Parathyroid adenoma (tissue), 2 donors: ENCODE results near the gene DUSP7.

Source experiments
- H2AFZ ChIP-seq: fragments of 300-600 bp; sonication (generic); one replicate; pipeline ENCODE4 v1.7.0; 2017; ENCODE audit warnings: antibody characterized with exemption, mild to moderate bottlenecking
- H3K27ac ChIP-seq: fragments of 300-600 bp; sonication (generic); one replicate; pipeline ENCODE4 v1.7.0; 2017
- H3K27me3 ChIP-seq: fragments of 300-600 bp; sonication (generic); one replicate; pipeline ENCODE4 v1.7.0; 2017; ENCODE audit warnings: low read length; ENCODE audit not compliant: control insufficient read depth, insufficient read depth
- H3K36me3 ChIP-seq: fragments of 300-600 bp; sonication (generic); one replicate; pipeline ENCODE4 v1.7.0; 2017; ENCODE audit warnings: low read length; ENCODE audit not compliant: control insufficient read depth, insufficient read depth
- H3K4me1 ChIP-seq: fragments of 300-600 bp; sonication (generic); one replicate; pipeline ENCODE4 v1.7.0; 2017; ENCODE audit warnings: control low read depth
- H3K4me2 ChIP-seq: fragments of 300-600 bp; sonication (generic); one replicate; pipeline ENCODE4 v1.7.0; 2017; ENCODE audit warnings: low read length
- H3K4me3 ChIP-seq: fragments of 300-600 bp; sonication (generic); one replicate; pipeline ENCODE4 v1.7.0; 2017; ENCODE audit warnings: low read depth, low read length
- H3K79me2 ChIP-seq: fragments of 300-600 bp; sonication (generic); one replicate; pipeline ENCODE4 v1.7.0; 2017; ENCODE audit warnings: control low read depth
- H3K9ac ChIP-seq: fragments of 300-600 bp; sonication (generic); one replicate; pipeline ENCODE4 v1.7.0; 2017; ENCODE audit warnings: mild to moderate bottlenecking
- H3K9me3 ChIP-seq: fragments of 300-600 bp; sonication (generic); one replicate; pipeline ENCODE4 v1.7.0; 2017; ENCODE audit warnings: low read length; ENCODE audit not compliant: control insufficient read depth
- CTCF ChIP-seq: fragments of 300-600 bp; sonication (generic); IDR thresholded peaks from one replicate; pipeline ENCODE4 v1.7.0; 2017; ENCODE audit warnings: antibody characterized with exemption, mild to moderate bottlenecking
- donor health status: primary hyperparathyroidism.

DUSP7 gene

DNA sequence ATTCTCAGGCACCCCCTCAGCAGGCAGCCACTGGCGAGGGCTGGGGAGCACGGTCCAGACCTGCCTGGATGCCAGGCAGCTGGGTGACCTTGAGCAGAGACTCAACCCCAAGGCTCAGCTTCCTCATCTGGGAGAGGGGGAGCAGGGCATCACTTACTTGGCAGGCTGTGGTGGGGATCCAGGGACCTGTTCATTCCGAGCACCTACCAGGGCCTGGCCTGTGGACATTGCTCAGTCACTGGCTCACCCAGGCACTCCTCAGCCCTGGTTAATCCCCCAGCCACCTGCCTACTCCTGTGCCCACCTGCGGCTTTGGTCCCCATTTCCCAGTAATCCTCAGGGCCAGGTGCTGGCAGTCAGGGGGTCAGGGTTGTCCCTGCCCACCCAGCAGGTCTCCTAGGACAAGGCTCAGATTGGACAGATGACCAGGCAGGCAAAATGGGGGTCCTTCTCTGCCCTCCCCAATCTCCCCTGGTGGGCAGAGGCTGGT, 51.4 kb downstream of the DUSP7 start:
- Histone ChIP-seq H3K9ac (no peak overlapping the region), H3K4me2 (no peak overlapping the region), H3K27ac (no peak overlapping the region), H3K4me1 (peaks cover 13% of the 10 kb centered on the region), H3K36me3 (no peaks in the 10 kb centered on the region), H3K4me3 (no peak overlapping the region), H2AFZ (peak overlapping the region; percentile 81), H3K9me3 (no peaks in the 10 kb centered on the region), H3K79me2 (no peaks in the 10 kb centered on the region), H3K27me3 (no peaks in the 10 kb centered on the region)
- TF ChIP-seq CTCF: no peak

GRCh38 chr3:52004163-52004787, 52.1 kb downstream of the DUSP7 start:
- H3K9me3 ChIP-seq: no peaks in the 10 kb centered on the region
- H3K36me3 ChIP-seq: no peaks in the 10 kb centered on the region
- H3K4me2 ChIP-seq: no peak overlapping the region
- no peaks in the 10 kb centered on the region for H3K79me2 ChIP-seq
- H3K4me1 ChIP-seq: peaks cover 13% of the 10 kb centered on the region
- no peak for TF ChIP-seq CTCF
- no peak overlapping the region for H3K9ac ChIP-seq
- no peak overlapping the region for H2AFZ ChIP-seq
- no peak overlapping the region for H3K4me3 ChIP-seq
- no peak overlapping the region for H3K27ac ChIP-seq
- no peaks in the 10 kb centered on the region for H3K27me3 ChIP-seq

DNA sequence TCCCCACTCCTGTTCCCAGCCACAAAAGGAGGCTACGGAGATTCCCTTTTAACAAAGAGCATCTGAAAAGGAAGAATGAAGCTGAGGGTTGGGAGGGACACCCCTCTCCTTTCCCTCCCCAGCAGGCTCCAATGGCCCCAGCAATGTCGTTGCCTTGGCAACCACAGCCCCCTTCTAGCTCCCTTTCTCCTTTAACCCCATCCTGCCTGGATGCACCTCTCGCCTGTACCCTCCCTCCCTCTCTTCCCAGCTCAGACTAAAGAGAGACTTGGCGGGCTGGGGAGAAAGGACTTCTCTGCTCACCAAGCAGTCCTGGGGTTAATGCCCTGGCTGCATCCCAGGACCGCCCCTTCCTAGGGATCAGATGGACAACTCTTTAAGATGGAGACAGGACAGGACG, 53.6 kb downstream of the DUSP7 start:
- no peaks in the 10 kb centered on the region for H3K36me3 ChIP-seq
- H2AFZ ChIP-seq: no peak overlapping the region
- H3K9me3 ChIP-seq: no peaks in the 10 kb centered on the region
- H3K4me1 ChIP-seq: peaks cover 13% of the 10 kb centered on the region
- H3K4me2 ChIP-seq: no peak overlapping the region
- H3K79me2 ChIP-seq: no peaks in the 10 kb centered on the region
- no peak for TF ChIP-seq CTCF
- no peak overlapping the region for H3K4me3 ChIP-seq
- H3K27ac ChIP-seq: no peak overlapping the region
- no peak overlapping the region for H3K9ac ChIP-seq
- no peaks in the 10 kb centered on the region for H3K27me3 ChIP-seq

DNA sequence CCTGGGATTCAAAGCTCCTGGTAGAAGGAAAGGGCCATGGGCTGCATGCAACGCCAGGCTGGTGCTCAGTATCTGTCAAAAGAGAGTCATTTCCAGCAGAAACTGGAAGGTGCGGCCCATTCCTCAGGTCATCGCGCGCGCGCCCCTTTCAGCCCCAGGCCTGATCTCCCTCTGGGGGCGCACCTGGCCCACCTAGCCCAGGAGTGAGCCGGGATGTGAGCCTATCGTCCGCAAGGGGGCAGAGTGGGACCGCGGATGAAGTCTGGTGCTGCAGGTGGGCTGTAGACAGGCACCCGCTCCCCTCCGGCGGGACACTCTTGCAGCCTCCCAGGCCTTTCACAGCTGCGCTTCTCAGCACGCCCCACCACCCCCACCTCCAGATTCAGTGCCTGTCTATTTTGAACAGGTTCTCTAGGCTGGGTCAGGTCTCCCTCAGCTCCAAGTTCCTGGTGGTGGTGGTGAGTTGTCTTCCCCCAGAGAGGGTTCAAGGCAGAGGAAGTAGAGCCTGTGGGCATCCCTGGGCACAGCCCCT, 54.9 kb downstream of the DUSP7 start:
- Histone ChIP-seq H3K79me2 (no peaks in the 10 kb centered on the region), H3K9me3 (no peaks in the 10 kb centered on the region), H3K27ac (no peak overlapping the region), H3K9ac (no peak overlapping the region), H3K4me3 (no peak overlapping the region), H3K36me3 (no peaks in the 10 kb centered on the region), H3K4me1 (peaks cover 12% of the 10 kb centered on the region), H3K4me2 (peak overlapping the region; percentile 47), H2AFZ (peak overlapping the region; percentile 16), H3K27me3 (no peaks in the 10 kb centered on the region)
- TF ChIP-seq CTCF: peak; percentile 96

GRCh38 chr3:51999846-52000245, 56.5 kb downstream of the DUSP7 start:
- Histone ChIP-seq H2AFZ (no peak overlapping the region), H3K4me2 (no peak overlapping the region), H3K79me2 (no peaks in the 10 kb centered on the region), H3K27ac (no peak overlapping the region), H3K4me3 (no peak overlapping the region), H3K4me1 (peaks cover 1% of the 10 kb centered on the region), H3K27me3 (no peaks in the 10 kb centered on the region), H3K9ac (no peak overlapping the region), H3K9me3 (no peaks in the 10 kb centered on the region), H3K36me3 (no peaks in the 10 kb centered on the region)
- TF ChIP-seq CTCF: no peak
